Calu3 (cell line): Measurements from ENCODE around the gene PRSS38. TPM values are rescaled to one million over a fixed set of nuclear protein-coding genes. Genes with fewer than 3 reads are reported as not detected.

ENCODE experiments used
- BruUV-seq: library from RNA; stranded (reverse); fragments of 400-500 nt; replicated peaks from 2 replicates; lab custom pipeline; 2021; lab: Mats Ljungman, UMichigan
- CTCF ChIA-PET: fragments of 300-600 bp; sonication (Branson Sonifier 250); formaldehyde crosslinking; loops from one replicate; lab custom pipeline; 2022; ENCODE audit warnings: antibody characterized with exemption; lab: Charles Lee
- DNase-seq: peaks from one replicate; pipeline ENCODE4 v3.0.0; 2022
- H3K27ac Mint-ChIP-seq: one replicate; pipeline ENCODE4 v1.8.0; 2022; ENCODE audit warnings: mixed read lengths; ENCODE audit not compliant: unreplicated experiment
- H3K27me3 Mint-ChIP-seq: one replicate; pipeline ENCODE4 v1.8.0; 2022; ENCODE audit warnings: mixed read lengths; ENCODE audit not compliant: unreplicated experiment
- H3K36me3 Mint-ChIP-seq: one replicate; pipeline ENCODE4 v1.8.0; 2022; ENCODE audit warnings: mild to moderate bottlenecking, moderate library complexity, mixed read lengths; ENCODE audit not compliant: insufficient read depth, unreplicated experiment
- H3K4me1 Mint-ChIP-seq: one replicate; pipeline ENCODE4 v1.8.0; 2022; ENCODE audit warnings: mild to moderate bottlenecking, low read depth, mixed read lengths; ENCODE audit not compliant: unreplicated experiment
- H3K4me3 Mint-ChIP-seq: one replicate; pipeline ENCODE4 v1.8.0; 2022; ENCODE audit warnings: mild to moderate bottlenecking, low read depth, moderate library complexity, mixed read lengths; ENCODE audit not compliant: unreplicated experiment
- H3K9me3 Mint-ChIP-seq: one replicate; pipeline ENCODE4 v1.8.0; 2022; ENCODE audit warnings: low read depth, mixed read lengths; ENCODE audit not compliant: unreplicated experiment
- intact Hi-C: fragments of 100-400 bp; cut with micrococcal nuclease; formaldehyde crosslinking; loops from one replicate; pipeline ENCODE4 v1.10.0; 2022; ENCODE audit not compliant: unreplicated experiment
- total RNA-seq: library from RNA; stranded (reverse); gene quantifications from 2 replicates; pipeline ENCODE4 v1.2.3, GENCODE V29; 2022
- TF ChIP-seq, protein P1 (sequence below): fragments of 200-600 bp; IDR thresholded peaks from one replicate; pipeline ENCODE4 v1.8.0; 2022; ENCODE audit warnings: antibody characterized with exemption; ENCODE audit not compliant: unreplicated experiment

PRSS38 gene
- total RNA-seq, 1 experiment from 2014 or later: not detected

- CTCF ChIA-PET: interaction anchor here (0.6 kb wide), 1 partner anchor 412 kb away, joined by 3 read pairs; no protein-coding TSS in a partner anchor
- H3K4me1 Mint-ChIP-seq: no peaks in the 10 kb centered on the region
- BruUV-seq: no TSS peak
- H3K36me3 Mint-ChIP-seq: no peaks in the 10 kb centered on the region
- intact Hi-C loops: no loop called here
- peaks cover 46% of the 10 kb centered on the region for H3K27me3 Mint-ChIP-seq
- TF ChIP-seq, protein P1, sequence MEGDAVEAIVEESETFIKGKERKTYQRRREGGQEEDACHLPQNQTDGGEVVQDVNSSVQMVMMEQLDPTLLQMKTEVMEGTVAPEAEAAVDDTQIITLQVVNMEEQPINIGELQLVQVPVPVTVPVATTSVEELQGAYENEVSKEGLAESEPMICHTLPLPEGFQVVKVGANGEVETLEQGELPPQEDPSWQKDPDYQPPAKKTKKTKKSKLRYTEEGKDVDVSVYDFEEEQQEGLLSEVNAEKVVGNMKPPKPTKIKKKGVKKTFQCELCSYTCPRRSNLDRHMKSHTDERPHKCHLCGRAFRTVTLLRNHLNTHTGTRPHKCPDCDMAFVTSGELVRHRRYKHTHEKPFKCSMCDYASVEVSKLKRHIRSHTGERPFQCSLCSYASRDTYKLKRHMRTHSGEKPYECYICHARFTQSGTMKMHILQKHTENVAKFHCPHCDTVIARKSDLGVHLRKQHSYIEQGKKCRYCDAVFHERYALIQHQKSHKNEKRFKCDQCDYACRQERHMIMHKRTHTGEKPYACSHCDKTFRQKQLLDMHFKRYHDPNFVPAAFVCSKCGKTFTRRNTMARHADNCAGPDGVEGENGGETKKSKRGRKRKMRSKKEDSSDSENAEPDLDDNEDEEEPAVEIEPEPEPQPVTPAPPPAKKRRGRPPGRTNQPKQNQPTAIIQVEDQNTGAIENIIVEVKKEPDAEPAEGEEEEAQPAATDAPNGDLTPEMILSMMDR: no peak
- H3K9me3 Mint-ChIP-seq: no peaks in the 10 kb centered on the region
- H3K27ac Mint-ChIP-seq: no peak overlapping the region
- no peak for DNase-seq
- no peak overlapping the region for H3K4me3 Mint-ChIP-seq
Measured at GRCh38 chr1:227797144-227797543, 18.3 kb upstream of the PRSS38 start.

- TF ChIP-seq, protein P1: no peak
- DNase-seq: no peak
- Mint-ChIP-seq H3K4me1 (no peaks in the 10 kb centered on the region), H3K27me3 (peaks cover 46% of the 10 kb centered on the region), H3K27ac (no peak overlapping the region), H3K4me3 (no peak overlapping the region), H3K9me3 (no peaks in the 10 kb centered on the region), H3K36me3 (no peaks in the 10 kb centered on the region)
- CTCF ChIA-PET: interaction anchor here (0.6 kb wide), 1 partner anchor 413 kb away, joined by 3 read pairs; no protein-coding TSS in a partner anchor
- intact Hi-C loops: no loop called here
- no TSS peak for BruUV-seq
Measured at GRCh38 chr1:227797625-227798024, 17.9 kb upstream of the PRSS38 start.

- TF ChIP-seq, protein P1: no peak
- Mint-ChIP-seq H3K4me1 (no peaks in the 10 kb centered on the region), H3K9me3 (no peaks in the 10 kb centered on the region), H3K4me3 (no peak overlapping the region), H3K36me3 (no peaks in the 10 kb centered on the region), H3K27me3 (peaks cover 46% of the 10 kb centered on the region), H3K27ac (no peak overlapping the region)
- DNase-seq: no peak
- BruUV-seq: no TSS peak
- intact Hi-C loops: no loop called here
- CTCF ChIA-PET: no interaction called here
Measured at GRCh38 chr1:227798078-227798802, 17.2 kb upstream of the PRSS38 start.

- H3K4me1 Mint-ChIP-seq: no peaks in the 10 kb centered on the region
- intact Hi-C loops: no loop called here
- H3K27me3 Mint-ChIP-seq: peaks cover 52% of the 10 kb centered on the region
- no peaks in the 10 kb centered on the region for H3K9me3 Mint-ChIP-seq
- no peak for DNase-seq
- H3K27ac Mint-ChIP-seq: no peak overlapping the region
- H3K36me3 Mint-ChIP-seq: no peaks in the 10 kb centered on the region
- no TSS peak for BruUV-seq
- TF ChIP-seq, protein P1: no peak
- H3K4me3 Mint-ChIP-seq: no peak overlapping the region
- CTCF ChIA-PET: interaction anchor here (1.0 kb wide), 1 partner anchor 12 kb away, joined by 3 read pairs; no protein-coding TSS in a partner anchor
Measured at GRCh38 chr1:227799756-227800155, 15.7 kb upstream of the PRSS38 start.
